T-helper 2 cell treated with Interferon-gamma antibody and Interleukin-4, amounts not matched to agents 100 ng/mL and 5 ng/mL, for 36 hours (primary cell): ENCODE data around the gene UPK1B. TPM values are rescaled to one million over a fixed set of nuclear protein-coding genes. Genes with fewer than 3 reads are reported as not detected.

Experiments
- intact Hi-C: fragments of 100-400 bp; cut with micrococcal nuclease; formaldehyde crosslinking; loops from one replicate; pipeline ENCODE4 v1.15.1; 2023
- total RNA-seq: library from RNA; stranded (reverse); gene quantifications from 2 replicates; pipeline ENCODE4 v1.2.3, GENCODE V29; 2022

Gene UPK1B
- total RNA-seq, 1 donor from 2014 or later: not detected

- intact Hi-C loops: no loop called here
Measured at GRCh38 chr3:119221779-119222320, 48.5 kb downstream of the UPK1B start.

GRCh38 chr3:119222391-119222790 is 49.0 kb downstream of the UPK1B start:
- intact Hi-C loops: no loop called here

- intact Hi-C loops: no loop called here
Measured at GRCh38 chr3:119223511-119223910, 50.1 kb downstream of the UPK1B start.

DNA sequence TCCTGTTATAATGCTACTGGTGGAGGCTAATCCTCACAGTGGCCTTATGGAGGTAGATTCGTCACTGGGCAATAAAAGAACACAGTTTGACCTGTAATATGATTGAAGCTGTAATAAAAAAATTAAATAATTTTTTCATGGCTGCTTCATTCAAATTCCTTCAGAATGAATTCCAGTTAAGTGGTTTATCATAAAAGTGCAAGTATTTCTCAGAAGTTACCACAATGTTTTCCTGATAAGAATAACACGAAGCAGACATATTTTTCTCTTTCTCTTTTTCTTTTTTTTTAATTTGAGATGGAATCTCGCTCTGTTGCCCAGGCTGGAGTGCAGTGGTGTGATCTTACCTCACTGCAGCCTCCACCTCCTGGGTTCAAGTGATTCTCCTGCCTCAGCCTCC is 51.7 kb downstream of the UPK1B start:
- intact Hi-C loops: no loop called here

DNA sequence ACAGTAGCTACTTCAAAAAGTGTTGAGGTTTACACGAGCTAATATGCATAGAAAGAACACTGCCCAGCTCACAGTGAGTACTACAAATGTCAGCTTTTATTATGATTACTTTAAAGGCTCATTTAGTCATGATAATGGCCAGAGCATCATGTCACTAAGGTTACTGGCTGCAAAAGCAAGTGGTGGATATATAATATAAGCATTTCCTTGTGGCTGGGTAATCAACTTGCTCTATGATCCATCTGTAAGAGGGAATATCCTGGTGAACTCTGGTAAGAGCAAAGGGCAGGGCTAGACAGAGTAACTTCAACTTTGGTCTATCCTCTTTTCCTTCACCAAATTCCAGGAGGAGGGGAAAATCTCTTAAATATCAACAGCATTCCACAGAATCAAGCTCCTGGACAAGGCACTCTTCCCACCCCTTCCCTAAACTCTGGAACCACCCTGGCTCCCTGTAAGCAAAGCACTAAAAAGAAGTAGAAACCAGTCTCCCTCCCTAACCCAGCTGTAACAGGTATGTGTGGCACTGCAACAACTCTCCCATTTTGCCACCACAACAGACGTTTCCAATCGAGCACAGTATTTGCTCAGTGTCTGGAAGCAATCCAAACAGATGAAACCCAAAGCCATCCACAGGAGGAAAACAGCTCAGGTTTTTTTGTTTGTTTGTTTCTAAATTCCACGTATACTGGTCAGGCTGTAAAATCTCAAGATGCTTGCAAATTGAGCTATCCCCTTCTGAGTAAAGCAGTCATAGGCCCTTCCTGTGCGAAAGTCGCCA is 53.9 kb downstream of the UPK1B start:
- intact Hi-C loops: no loop called here

DNA sequence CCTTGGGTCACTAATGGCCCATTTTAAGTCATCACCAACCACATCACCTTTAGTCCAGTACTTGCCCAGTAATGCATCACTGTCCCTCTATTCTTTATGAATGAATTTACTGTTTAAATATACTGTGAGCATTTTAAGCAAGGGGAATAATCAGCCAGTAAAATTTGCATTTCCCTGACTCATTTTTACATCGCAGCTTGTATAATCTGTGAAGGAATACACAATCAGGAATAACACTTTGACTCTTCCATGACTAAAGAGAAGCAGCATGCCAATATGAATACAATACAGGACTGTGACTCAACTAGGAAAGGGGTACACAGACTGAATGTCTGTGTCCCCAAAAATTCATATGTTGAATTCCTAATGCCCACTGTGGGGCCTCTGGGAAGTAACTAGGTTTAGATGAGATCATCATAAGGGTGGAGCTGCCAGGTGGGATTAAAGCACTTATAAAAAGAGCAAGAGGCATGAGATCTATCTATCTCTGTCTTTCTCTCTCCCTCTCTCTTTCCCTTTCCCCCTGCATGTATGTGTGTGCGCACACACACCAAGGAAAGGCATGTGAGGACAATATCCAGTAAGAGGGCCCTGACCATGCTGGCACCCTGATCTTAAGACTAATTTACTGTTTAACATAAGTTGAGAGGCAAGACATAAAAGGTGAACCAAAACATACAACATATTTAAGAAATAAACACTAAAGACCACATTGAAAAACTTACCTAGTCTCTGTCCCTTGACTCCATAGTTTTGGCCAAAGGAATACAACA is 55.2 kb downstream of the UPK1B start:
- intact Hi-C loops: no loop called here

GRCh38 chr3:119229190-119229589 is 55.8 kb downstream of the UPK1B start:
- intact Hi-C loops: no loop called here

GRCh38 chr3:119230071-119230470 is 56.7 kb downstream of the UPK1B start:
- intact Hi-C loops: no loop called here

DNA sequence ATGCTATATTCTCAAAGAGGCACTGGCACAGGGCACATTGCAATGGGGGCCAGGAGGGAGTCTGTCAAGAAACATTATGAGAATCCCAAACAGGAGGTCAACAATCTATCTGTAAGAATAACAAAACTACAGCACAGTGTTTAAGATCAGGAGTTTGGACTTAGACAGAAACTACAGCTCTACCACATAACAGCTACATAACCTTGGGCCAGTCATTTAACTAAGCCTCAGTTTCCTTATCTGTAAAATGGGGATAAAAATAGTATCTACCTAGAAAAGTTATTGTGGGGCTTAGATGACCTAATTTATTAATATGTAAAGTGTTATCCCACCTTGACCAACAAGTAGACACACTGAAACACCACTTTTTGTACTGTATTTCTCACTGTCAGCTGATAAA is 57.3 kb downstream of the UPK1B start:
- intact Hi-C loops: no loop called here

DNA sequence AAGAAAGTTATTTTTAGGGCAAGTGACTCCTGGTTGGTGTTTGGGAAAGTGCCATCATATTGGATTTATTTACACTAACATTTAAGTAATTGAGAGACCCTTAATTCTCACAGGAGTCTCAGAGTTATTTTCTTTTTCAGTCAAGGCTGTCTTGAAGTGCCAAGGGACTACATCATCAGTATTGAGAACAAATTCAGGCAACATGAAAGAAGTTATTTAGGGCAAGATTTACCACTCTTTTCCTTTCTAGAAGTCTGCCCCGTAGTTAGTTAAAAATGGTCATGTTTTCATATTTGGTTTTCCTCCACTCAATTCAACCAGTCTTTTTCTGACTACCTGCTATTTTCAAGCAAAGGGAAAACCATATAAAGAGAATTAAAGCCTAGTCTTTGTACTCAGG is 61.2 kb downstream of the UPK1B start:
- intact Hi-C loops: no loop called here

- intact Hi-C loops: no loop called here
Measured at GRCh38 chr3:119235151-119235550, 61.8 kb downstream of the UPK1B start.

- intact Hi-C loops: no loop called here
Measured at GRCh38 chr3:119236756-119237155, 63.4 kb downstream of the UPK1B start.

- intact Hi-C loops: no loop called here
Measured at GRCh38 chr3:119237299-119237698, 63.9 kb downstream of the UPK1B start.

GRCh38 chr3:119238363-119238762 is 65.0 kb downstream of the UPK1B start:
- intact Hi-C loops: no loop called here

DNA sequence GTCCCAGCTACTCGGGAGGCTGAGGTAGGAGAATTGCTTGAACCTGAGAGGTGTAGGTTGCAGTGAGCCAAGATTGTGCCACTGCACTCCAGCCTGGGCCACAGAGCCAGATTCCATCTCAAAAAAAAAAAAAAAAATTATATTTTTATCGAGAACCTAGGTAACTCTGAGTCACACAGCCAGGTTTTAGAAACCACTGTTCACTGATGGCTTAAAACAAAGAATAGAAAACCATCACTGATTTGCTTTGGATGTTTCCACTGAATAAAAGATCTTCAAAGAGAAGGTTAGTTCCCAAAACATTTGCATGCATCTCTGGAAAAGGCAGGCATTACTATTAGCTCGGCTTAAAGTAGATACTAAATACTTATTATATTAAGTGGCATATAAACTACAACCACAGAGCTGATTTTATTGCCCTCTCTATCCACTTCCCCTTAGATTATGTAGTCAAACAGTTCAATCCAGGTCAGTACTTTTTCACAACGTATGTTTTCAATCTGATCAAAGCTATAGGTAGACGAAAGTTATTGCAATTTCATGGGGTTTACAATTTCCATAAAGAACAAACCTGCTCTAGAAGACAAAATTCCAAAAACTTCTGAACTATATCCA is 65.9 kb downstream of the UPK1B start:
- intact Hi-C loops: no loop called here

- intact Hi-C loops: loop anchor here (1.0 to 5.0 kb wide), 7 partner anchors 21 to 1357 kb away; partner anchors contain the start of genes IGSF11, NDUFB4 and TIMMDC1
Measured at GRCh38 chr3:119240101-119240590, 66.7 kb downstream of the UPK1B start.

GRCh38 chr3:119240591-119241434 is 67.4 kb downstream of the UPK1B start, which contains the start of gene B4GALT4:
Gene B4GALT4 (minus strand): TSS chr3:119240878. CDS start chr3:119230099, 10,779 bp downstream.
- intact Hi-C loops: loop anchor here (1.0 to 5.0 kb wide), 13 partner anchors 22 to 1356 kb away; partner anchors contain the start of genes ARHGAP31, COX17, IGSF11 and NDUFB4

- intact Hi-C loops: loop anchor here (5.0 kb wide), 2 partner anchors 395 to 855 kb away; no protein-coding TSS in a partner anchor
Measured at GRCh38 chr3:119242387-119243057, 69.1 kb downstream of the UPK1B start.

- intact Hi-C loops: loop anchor here (5.0 kb wide), 2 partner anchors 394 to 854 kb away; no protein-coding TSS in a partner anchor
Measured at GRCh38 chr3:119243058-119243529, 69.7 kb downstream of the UPK1B start.
